HCT116 (cell line): Measurements from ENCODE around the gene ACTR1A. TPM values are rescaled to one million over a fixed set of nuclear protein-coding genes. Genes with fewer than 3 reads are reported as not detected.

Source experiments
- ATAC-seq: fragments of 200-7000 bp; cut with Tn5 transposase; 2 replicates; pipeline ENCODE4 v1.9.1; 2020; ENCODE audit warnings: mild to moderate bottlenecking, moderate library complexity
- BruUV-seq: library from RNA; stranded (reverse); fragments of 400-500 nt; replicated peaks from 2 replicates; lab custom pipeline; 2021; lab: Mats Ljungman, UMichigan
- CTCF ChIA-PET: fragments of 300-600 bp; sonication (Branson Sonifier 250); formaldehyde crosslinking; loops from one replicate; lab custom pipeline; 2021; ENCODE audit warnings: antibody characterized with exemption; lab: Charles Lee
- POLR2A ChIA-PET: fragments of 300-600, 350-600 bp; sonication (Branson Sonifier 250); formaldehyde crosslinking; loops from one replicate; lab custom pipeline; 2021; ENCODE audit warnings: antibody characterized with exemption; lab: Charles Lee
- RAD21 ChIA-PET, 2 experiments: fragments of 300-600 bp; sonication (Branson Sonifier 250); formaldehyde crosslinking; loops; one replicate each; lab custom pipeline; 2023; ENCODE audit warnings: low total read pairs in 2 of 2; ENCODE audit not compliant: uncharacterized antibody in 2 of 2, unreplicated experiment in 2 of 2, low non-redundant PET in 1 of 2; lab: Charles Lee
- DNase-seq: peaks from one replicate; pipeline ENCODE4 v3.0.0-alpha.2; 2010; ENCODE audit warnings: low read depth, low spot score
- H2AFZ ChIP-seq: fragments of 200-600 bp; shearing (Covaris generic), sonication (generic); 2 replicates; pipeline ENCODE4 v1.6.1; 2017; ENCODE audit warnings: low read depth, mixed run types, mixed read lengths, antibody characterized with exemption, low read length; ENCODE audit not compliant: poor library complexity, severe bottlenecking
- H3K27ac ChIP-seq: 2 replicates; pipeline ENCODE4 v1.5.1; 2012; ENCODE audit warnings: low read depth, low read length
- H3K27me3 ChIP-seq: fragments of 200-600 bp; sonication (generic); 2 replicates; pipeline ENCODE4 v1.6.1; 2016; ENCODE audit warnings: mixed run types, low read length, mixed read lengths; ENCODE audit not compliant: insufficient read depth
- H3K36me3 ChIP-seq, 2 experiments: fragments of 200-500 bp in 1 of 2; fragments of 200-600 bp in 1 of 2; sonication (Bioruptor generic) in 1 of 2; sonication (generic) in 1 of 2; 2 replicates each; pipeline versions ENCODE4 v1.5.1 to v1.6.1; 2014 to 2016; ENCODE audit warnings: low read length in 2 of 2, inconsistent platforms in 1 of 2, mixed read lengths in 1 of 2, mixed run types in 1 of 2; ENCODE audit not compliant: insufficient read depth in 2 of 2, control insufficient read depth in 1 of 2
- H3K4me1 ChIP-seq, 2 experiments: fragments of 200-600 bp in 1 of 2; sonication (generic) in 1 of 2; 2 replicates each; pipeline versions ENCODE4 v1.5.1 to v1.6.1; 2012 to 2017; ENCODE audit warnings: low read length in 2 of 2, inconsistent platforms in 1 of 2, mild to moderate bottlenecking in 1 of 2, mixed read lengths in 1 of 2, mixed run types in 1 of 2, moderate library complexity in 1 of 2; ENCODE audit not compliant: insufficient read depth in 2 of 2, control insufficient read depth in 1 of 2
- H3K4me2 ChIP-seq: fragments of 200-600 bp; sonication (generic); 2 replicates; pipeline ENCODE4 v1.6.1; 2017; ENCODE audit warnings: mixed run types, low read length, mixed read lengths
- H3K4me3 ChIP-seq, 2 experiments: fragments of 200-600 bp in 1 of 2; sonication (generic) in 1 of 2; replicated peaks in 1 of 2; 2 replicates each; pipeline ENCODE4 v1.5.1; 2011 to 2016; ENCODE audit warnings: low read length in 2 of 2, control low read depth in 1 of 2, low read depth in 1 of 2, mild to moderate bottlenecking in 1 of 2, mixed read lengths in 1 of 2, mixed run types in 1 of 2
- H3K79me2 ChIP-seq: fragments of 200-600 bp; sonication (generic); 2 replicates; pipeline ENCODE4 v1.6.1; 2017; ENCODE audit warnings: mild to moderate bottlenecking, mixed run types, low read length, moderate library complexity, mixed read lengths; ENCODE audit not compliant: insufficient read depth
- H3K9ac ChIP-seq: fragments of 200-600 bp; sonication (generic); 2 replicates; pipeline ENCODE4 v1.6.1; 2016; ENCODE audit warnings: low read length, mixed read lengths
- H3K9me2 ChIP-seq: fragments of 200-600 bp; sonication (generic), shearing (Covaris generic); 2 replicates; pipeline ENCODE4 v1.6.1; 2017; ENCODE audit warnings: mixed run types, mild to moderate bottlenecking, moderate library complexity; ENCODE audit not compliant: insufficient read depth
- H3K9me3 ChIP-seq, 2 experiments: fragments of 200-500 bp in 1 of 2; fragments of 200-600 bp in 1 of 2; sonication (Bioruptor generic) in 1 of 2; sonication (generic) in 1 of 2; 2 replicates each; pipeline ENCODE4 v1.6.1; 2014 to 2017; ENCODE audit warnings: low read length in 2 of 2, mixed read lengths in 2 of 2, inconsistent platforms in 1 of 2, low read depth in 1 of 2, mild to moderate bottlenecking in 1 of 2, mixed run types in 1 of 2, moderate library complexity in 1 of 2; ENCODE audit not compliant: control insufficient read depth in 1 of 2, insufficient read depth in 1 of 2
- H4K20me1 ChIP-seq: fragments of 200-600 bp; sonication (generic), shearing (Covaris generic); 2 replicates; pipeline ENCODE4 v1.6.1; 2017; ENCODE audit warnings: mixed run types, mild to moderate bottlenecking, moderate library complexity; ENCODE audit not compliant: insufficient read depth
- CBX3 ChIP-seq: IDR thresholded peaks from 2 replicates; pipeline ENCODE4 v1.6.1; 2012; ENCODE audit warnings: low read depth
- EZH2 ChIP-seq: fragments of 200-600 bp; sonication (generic); IDR thresholded peaks from 2 replicates; pipeline ENCODE4 v1.6.1; 2017; ENCODE audit warnings: antibody characterized with exemption, mixed run types
- FOSL1 ChIP-seq: IDR thresholded peaks from 2 replicates; pipeline ENCODE4 v1.6.1; 2012; ENCODE audit warnings: low read depth
- JUND ChIP-seq: IDR thresholded peaks from 2 replicates; pipeline ENCODE4 v1.6.1; 2012
- MAX ChIP-seq: IDR thresholded peaks from 2 replicates; pipeline ENCODE4 v1.6.1; 2012
- POLR2A ChIP-seq: IDR thresholded peaks from 2 replicates; pipeline ENCODE4 v1.7.0; 2011; ENCODE audit warnings: borderline replicate concordance; ENCODE audit not compliant: insufficient read depth, insufficient read length; ENCODE audit errors: extremely low read depth
- SIN3A ChIP-seq: IDR thresholded peaks from 2 replicates; pipeline ENCODE4 v1.6.1; 2012; ENCODE audit warnings: low read depth
- SP1 ChIP-seq: IDR thresholded peaks from 2 replicates; pipeline ENCODE4 v1.6.1; 2012; ENCODE audit warnings: low read depth
- SRF ChIP-seq: IDR thresholded peaks from 2 replicates; pipeline ENCODE4 v1.6.1; 2012; ENCODE audit warnings: low read depth
- TCF7L2 ChIP-seq: IDR thresholded peaks from 2 replicates; pipeline ENCODE4 v1.7.0; 2011; ENCODE audit warnings: borderline replicate concordance, inconsistent platforms; ENCODE audit not compliant: insufficient read depth, insufficient read length; ENCODE audit errors: extremely low read depth
- YY1 ChIP-seq: IDR thresholded peaks from 2 replicates; pipeline ENCODE4 v1.6.1; 2011; ENCODE audit warnings: low read length, low read depth, moderate library complexity, mild to moderate bottlenecking; ENCODE audit not compliant: insufficient replicate concordance; ENCODE audit errors: extremely low read depth
- ZBTB33 ChIP-seq: IDR thresholded peaks from 2 replicates; pipeline ENCODE4 v1.6.1; 2011; ENCODE audit warnings: mild to moderate bottlenecking, low read length, moderate library complexity; ENCODE audit not compliant: insufficient replicate concordance; ENCODE audit errors: extremely low read depth
- ZFX ChIP-seq: fragments of 450-650 bp; IDR thresholded peaks from 2 replicates; pipeline ENCODE4 v1.6.1; 2017
- intact Hi-C: fragments of 100-400 bp; cut with micrococcal nuclease; formaldehyde crosslinking; loops from 2 replicates; pipeline ENCODE4 v1.10.0; 2022
- total RNA-seq: library from RNA; stranded (reverse); gene quantifications from one replicate; pipeline ENCODE4 v1.2.1, GENCODE V29; 2021; ENCODE audit not compliant: unreplicated experiment

Gene ACTR1A
- total RNA-seq, 1 experiment from 2014 or later, result 94.2 TPM

- no peaks in the 10 kb centered on the region for H4K20me1 ChIP-seq
- no peaks in the 10 kb centered on the region for H3K36me3 ChIP-seq
- H3K9me2 ChIP-seq, result no peaks in the 10 kb centered on the region
- ChIA-PET POLR2A (interaction anchor here (0.9 to 3.4 kb wide), 6 partner anchors 11 to 41 kb away, joined by 3 to 39 read pairs (median 4); partner anchors contain the start of genes ACTR1A, C10orf95, CUEDC2 and FBXL15), CTCF (interaction anchor here (1.0 to 2.9 kb wide), 9 partner anchors 17 to 293 kb away, joined by 3 to 18 read pairs (median 4); partner anchors contain the start of genes FBXL15 and NFKB2), RAD21 (interaction anchor here in 1 of 2 experiments (0.8 kb wide), 1 partner anchor 59 kb away, joined by 3 read pairs; no protein-coding TSS in a partner anchor)
- peak overlapping the region; percentile 31 to 72 for H3K4me3 ChIP-seq
- H3K27me3 ChIP-seq, result no peaks in the 10 kb centered on the region
- no peak overlapping the region for H2AFZ ChIP-seq
- peak overlapping the region; percentile 84 for H3K9ac ChIP-seq
- no peak for TF ChIP-seq POLR2A
- no peak for TF ChIP-seq CBX3
- TF ChIP-seq EZH2, result no peak
- no peak for TF ChIP-seq SP1
- no peak for TF ChIP-seq JUND
- no peak for TF ChIP-seq MAX
- no peak for TF ChIP-seq ZBTB33
- TF ChIP-seq SIN3A, result no peak
- no peak for TF ChIP-seq YY1
- TF ChIP-seq TCF7L2, result no peak
- no peak for TF ChIP-seq SRF
- TF ChIP-seq FOSL1, result no peak
- no peak for TF ChIP-seq ZFX
- no TSS peak for BruUV-seq
- peaks cover 31 to 42% of the 10 kb centered on the region in 2 experiments for H3K4me1 ChIP-seq
- H3K4me2 ChIP-seq, result peak overlapping the region; percentile 93
- no peaks in the 10 kb centered on the region for H3K9me3 ChIP-seq
- peak overlapping the region; percentile 59 for H3K27ac ChIP-seq
- peaks cover 38% of the 10 kb centered on the region; the same call in 1 of the 2 replicates for H3K79me2 ChIP-seq
- intact Hi-C loops, result loop anchor here (5.0 kb wide), 2 partner anchors 40 to 230 kb away; partner anchors contain the start of gene FBXL15
- DNase-seq, result no peak
- peak; percentile 0; the same call in 1 of the 2 replicates for ATAC-seq
These were observed 39.9 kb downstream of the ACTR1A start for GRCh38 chr10:102462512-102463054.
